D721Med (cell line): ENCODE results near the gene AHCYL2.

ENCODE experiments used
- DNase-seq: peaks from one replicate; pipeline ENCODE4 v3.0.0; 2011; ENCODE audit warnings: low spot score; ENCODE audit not compliant: insufficient read length
- FAIRE-seq: peaks from 2 replicates; lab custom pipeline; 2011; peaks lifted over from hg19 to GRCh38; lab: Jason Lieb, UNC
- TF ChIP-seq, protein P1 (sequence below): IDR thresholded peaks from 2 replicates; pipeline ENCODE4 v1.5.1; 2012; ENCODE audit warnings: mild to moderate bottlenecking, control low read depth; ENCODE audit not compliant: insufficient read depth; ENCODE audit errors: missing control alignments

AHCYL2 gene

DNA sequence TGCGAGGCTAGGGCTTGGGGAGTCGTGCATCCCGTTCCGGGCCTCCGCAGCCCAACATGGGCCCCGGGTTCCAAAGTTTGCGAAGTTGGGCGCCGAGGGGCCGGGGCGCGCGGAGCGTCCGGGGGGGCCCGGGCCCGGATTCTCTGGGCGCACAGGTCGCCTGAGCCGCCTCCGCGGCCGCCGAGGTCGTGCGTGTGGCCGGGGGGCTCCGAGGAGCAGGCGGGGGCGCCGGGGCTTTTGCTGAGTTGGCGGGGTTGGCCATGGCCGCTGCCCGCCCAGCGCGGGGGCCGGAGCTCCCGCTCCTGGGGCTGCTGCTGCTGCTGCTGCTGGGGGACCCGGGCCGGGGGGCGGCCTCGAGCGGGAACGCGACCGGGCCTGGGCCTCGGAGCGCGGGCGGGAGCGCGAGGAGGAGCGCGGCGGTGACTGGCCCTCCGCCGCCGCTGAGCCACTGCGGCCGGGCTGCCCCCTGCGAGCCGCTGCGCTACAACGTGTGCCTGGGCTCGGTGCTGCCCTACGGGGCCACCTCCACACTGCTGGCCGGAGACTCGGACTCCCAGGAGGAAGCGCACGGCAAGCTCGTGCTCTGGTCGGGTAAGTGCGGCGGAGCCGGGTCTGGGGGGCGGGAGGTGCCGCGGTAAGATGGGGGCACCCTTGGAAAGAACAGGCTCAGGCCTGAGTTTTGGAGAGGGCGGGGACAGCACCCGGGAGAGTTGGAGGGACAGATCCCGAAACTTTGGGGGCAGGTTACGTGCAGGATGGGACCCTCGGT lies 35.8 kb upstream of the AHCYL2 start:
- FAIRE-seq (no peak), DNase-seq (no peak)
- TF ChIP-seq, protein P1, sequence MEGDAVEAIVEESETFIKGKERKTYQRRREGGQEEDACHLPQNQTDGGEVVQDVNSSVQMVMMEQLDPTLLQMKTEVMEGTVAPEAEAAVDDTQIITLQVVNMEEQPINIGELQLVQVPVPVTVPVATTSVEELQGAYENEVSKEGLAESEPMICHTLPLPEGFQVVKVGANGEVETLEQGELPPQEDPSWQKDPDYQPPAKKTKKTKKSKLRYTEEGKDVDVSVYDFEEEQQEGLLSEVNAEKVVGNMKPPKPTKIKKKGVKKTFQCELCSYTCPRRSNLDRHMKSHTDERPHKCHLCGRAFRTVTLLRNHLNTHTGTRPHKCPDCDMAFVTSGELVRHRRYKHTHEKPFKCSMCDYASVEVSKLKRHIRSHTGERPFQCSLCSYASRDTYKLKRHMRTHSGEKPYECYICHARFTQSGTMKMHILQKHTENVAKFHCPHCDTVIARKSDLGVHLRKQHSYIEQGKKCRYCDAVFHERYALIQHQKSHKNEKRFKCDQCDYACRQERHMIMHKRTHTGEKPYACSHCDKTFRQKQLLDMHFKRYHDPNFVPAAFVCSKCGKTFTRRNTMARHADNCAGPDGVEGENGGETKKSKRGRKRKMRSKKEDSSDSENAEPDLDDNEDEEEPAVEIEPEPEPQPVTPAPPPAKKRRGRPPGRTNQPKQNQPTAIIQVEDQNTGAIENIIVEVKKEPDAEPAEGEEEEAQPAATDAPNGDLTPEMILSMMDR: no peak

GRCh38 chr7:129189661-129190310 lies 35.0 kb upstream of the AHCYL2 start:
- no peak for FAIRE-seq
- TF ChIP-seq, protein P1: no peak
- DNase-seq: no peak

GRCh38 chr7:129191272-129191671 lies 33.6 kb upstream of the AHCYL2 start:
- TF ChIP-seq, protein P1: no peak
- FAIRE-seq: no peak
- DNase-seq: no peak

DNA sequence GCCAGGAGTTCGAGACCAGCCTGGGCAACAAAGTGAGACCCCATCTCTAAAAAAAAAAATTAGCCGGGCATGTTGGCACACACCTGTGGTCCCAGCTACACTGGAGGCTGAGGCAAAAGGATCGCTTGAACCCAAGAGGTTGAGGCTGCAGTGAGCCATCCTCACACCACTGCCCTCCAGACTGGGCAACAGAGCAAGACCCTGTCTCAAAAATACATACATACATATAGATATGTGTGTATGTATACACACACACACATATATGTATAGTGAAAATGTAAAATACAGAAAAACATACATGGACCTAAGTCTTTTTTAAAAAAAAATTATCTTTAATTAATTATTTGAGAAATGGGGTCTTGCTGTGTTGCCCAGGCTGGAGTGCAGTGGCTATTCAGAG lies 30.9 kb upstream of the AHCYL2 start:
- FAIRE-seq: no peak
- DNase-seq: no peak
- TF ChIP-seq, protein P1: no peak

- TF ChIP-seq, protein P1: no peak
- FAIRE-seq (no peak), DNase-seq (no peak)
Measured at GRCh38 chr7:129197771-129198170, 27.1 kb upstream of the AHCYL2 start.

DNA sequence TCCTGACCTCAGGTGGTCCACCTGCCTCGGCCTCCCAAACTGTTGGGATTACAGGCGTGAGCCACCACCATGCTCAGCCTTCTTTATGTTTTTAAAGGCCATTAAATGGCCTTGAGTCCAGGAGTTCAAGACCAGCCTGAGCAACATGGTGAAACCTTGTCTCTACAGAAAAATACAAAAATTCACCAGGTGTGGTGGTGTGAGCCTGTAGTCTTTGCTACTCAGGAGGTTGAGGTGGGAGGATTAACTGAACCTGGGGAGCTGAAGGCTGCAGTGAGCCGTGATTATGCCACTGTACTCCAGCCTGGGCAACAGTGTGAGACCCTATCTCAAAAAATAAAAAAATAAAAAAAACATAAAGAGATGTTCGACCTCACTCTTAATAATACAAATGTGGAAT lies 25.4 kb upstream of the AHCYL2 start:
- DNase-seq (no peak), FAIRE-seq (no peak)
- TF ChIP-seq, protein P1: no peak
